CD4-positive, alpha-beta T cell treated with Interleukin-6 at 100 ng/mL for 8 hours (primary cell): Measurements from ENCODE around the gene GLRB.
"Not testable (repeated sequence)": the region's sequence is repeated elsewhere in the genome, so short reads cannot be mapped to it uniquely, and the experiment has no call there.

ENCODE experiments used
- DNase-seq: peaks from one replicate; pipeline ENCODE4 v3.0.0-alpha.2; 2020; ENCODE audit warnings: mixed read lengths, low spot score

Gene GLRB

DNA sequence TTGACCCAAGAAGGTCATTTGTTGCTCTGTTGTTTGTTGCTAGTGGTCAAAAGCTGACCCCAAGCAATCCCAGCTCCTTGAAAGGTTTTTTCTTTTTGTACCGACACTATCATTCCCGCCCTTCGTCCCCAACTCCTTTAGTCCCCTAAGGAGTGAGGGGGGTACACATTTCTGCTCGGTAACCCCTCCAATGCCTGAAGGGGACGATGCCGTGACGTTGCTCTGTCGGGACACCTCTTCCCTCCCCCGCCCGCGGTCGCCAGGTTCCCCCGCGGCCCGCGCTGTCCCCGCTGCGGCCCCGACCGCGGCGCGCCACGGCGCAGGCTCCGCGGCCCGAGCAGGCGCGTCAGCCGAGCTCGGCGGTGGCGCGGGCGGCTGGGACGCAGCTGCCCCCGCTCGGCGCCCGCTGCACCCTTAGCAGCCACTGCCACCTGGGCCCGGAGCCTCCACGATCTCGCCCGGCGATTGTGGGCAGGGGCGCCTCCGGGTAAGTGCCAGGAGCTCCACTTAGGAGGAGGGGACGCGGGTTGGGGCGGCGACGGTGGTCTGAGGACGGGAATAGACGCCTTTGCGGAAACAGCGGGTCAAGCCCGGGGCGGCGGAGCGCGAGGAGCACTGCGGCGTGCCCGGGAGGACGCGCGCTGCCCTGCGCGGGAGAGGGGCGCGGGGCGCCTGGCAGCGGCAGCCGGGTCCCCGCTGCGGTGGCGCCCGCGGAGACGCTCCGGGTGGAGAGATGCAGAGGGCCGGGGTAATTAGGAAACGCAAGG, at the start of gene GLRB:
Gene GLRB (plus strand): TSS at position 340 of the 767 bp plus-strand sequence. CDS start 1,875 bp downstream, outside the sequence.
- DNase-seq, result no peak

DNA sequence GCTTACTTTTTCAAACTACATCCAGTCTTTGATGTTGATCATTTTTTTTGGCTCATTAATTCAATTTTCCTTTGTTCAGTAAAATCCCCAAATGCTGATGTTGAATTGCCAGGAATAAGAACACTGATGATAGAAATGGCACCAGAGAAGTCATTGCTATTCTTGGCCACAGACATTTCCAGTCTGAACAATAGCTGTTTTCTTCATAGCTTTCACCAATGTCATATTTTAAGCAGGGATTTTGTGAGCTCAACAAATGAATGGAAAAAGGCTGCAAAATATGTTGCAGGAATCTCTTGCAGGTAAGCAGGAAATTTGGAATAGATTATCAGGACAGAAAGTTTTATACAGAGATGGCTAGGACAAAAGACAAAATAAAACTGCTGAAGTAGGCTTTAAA, 40.5 kb upstream of the GLRB start:
- DNase-seq, result no peak

DNA sequence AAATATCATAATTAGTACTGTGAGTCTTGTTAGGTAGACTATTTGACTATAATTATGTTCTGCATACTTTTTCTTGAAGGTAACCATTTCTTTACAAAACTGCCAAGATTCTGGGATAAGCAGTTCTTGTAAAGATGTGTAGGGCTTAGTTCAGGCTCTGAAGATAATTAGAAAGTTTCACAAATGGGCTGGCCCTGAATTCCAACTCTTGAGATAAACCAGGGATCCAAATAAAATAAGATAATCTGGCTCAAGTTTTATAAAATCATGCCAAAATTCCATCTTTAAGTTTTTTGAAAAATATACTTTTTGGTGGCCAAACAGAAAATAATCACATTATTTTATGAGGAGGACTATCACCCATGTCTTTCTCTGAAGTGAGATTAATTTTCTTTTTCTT, 35.5 kb upstream of the GLRB start:
- no peak for DNase-seq

DNA sequence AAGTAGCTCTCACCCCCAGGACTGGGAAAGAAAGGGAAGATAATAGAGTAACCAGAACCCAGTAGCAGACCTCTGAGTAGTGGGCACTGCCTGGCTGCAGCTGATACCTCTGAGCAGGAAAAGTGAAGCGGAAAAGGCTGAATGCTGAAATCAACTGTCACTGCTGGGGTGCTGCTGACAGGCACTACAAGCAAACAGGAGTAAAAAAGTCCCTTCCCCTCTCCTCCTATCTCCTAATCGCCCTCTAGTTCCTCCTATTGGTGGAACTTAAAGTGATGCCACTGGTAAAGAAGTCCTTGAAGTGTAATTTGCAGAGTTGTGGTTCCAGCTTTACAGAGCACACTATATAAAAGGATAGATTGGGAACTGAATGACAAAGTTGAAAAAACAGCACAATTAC, 32.8 kb upstream of the GLRB start:
- DNase-seq, result no peak

DNA sequence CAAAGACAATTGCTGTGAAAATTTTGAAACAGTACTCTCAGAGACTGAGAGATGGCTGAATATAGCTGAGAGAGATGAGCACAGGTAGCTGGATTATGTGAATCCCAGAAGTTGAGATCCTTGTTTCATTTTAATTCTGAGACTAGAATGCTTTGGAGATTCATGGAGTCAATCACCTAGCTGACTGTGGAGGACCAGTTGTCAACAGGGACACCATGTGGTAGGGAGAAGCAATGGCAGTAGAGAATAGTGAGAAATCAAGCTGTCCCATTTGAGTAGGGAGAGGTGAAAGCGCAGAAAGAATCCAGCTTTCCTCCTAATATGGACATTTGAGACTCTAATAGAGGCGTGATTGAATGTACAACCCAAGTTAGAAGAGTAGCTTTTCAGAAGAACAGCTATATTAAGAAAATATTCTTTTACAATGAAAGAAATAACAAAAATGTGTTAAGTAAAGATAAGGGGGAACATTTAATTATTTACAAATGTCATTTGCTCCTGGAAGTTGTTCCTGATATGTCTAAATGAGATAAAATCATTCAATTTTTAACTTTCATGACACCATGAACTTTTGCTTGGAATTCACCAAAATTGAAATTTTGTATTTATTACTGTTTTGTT, 30.3 kb upstream of the GLRB start:
- no peak for DNase-seq

DNA sequence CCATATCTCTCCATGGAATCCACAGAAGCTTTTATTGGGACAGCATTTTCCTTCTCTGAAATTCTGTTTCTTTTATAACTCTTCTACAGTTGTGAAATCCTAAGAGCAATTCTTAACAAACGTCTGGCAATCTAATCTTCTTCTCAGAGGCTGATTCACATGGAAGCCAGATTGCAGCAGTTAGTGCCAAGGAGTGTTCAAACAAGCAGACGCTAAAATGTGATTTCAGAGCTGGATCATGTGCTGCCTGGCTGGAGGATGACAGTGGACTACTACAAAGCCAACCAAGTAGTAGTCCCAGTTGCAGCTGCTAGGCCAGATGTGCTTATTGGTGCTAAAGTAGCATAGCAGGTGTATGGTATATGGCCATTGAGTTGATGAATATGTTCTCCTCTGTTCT, 27.7 kb upstream of the GLRB start:
- DNase-seq, result no peak

DNA sequence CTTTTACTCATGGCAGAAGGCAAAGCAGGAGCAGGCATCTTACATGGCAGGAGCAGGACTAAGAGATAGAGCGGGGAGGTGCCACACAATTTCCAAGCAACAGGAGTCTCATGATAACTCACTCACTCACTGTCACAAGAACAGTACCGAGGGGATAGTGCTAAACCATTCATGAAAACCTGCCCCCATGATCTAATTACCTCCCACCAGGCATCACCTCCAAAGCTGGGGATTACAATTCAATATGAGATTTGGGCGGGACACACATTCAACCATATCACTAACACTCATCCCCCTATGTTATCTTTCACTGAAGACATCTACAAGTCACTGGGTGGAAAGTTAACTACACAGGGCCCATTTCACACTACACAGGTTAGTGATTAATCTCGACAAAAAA, 25.4 kb upstream of the GLRB start:
- no peak for DNase-seq

DNA sequence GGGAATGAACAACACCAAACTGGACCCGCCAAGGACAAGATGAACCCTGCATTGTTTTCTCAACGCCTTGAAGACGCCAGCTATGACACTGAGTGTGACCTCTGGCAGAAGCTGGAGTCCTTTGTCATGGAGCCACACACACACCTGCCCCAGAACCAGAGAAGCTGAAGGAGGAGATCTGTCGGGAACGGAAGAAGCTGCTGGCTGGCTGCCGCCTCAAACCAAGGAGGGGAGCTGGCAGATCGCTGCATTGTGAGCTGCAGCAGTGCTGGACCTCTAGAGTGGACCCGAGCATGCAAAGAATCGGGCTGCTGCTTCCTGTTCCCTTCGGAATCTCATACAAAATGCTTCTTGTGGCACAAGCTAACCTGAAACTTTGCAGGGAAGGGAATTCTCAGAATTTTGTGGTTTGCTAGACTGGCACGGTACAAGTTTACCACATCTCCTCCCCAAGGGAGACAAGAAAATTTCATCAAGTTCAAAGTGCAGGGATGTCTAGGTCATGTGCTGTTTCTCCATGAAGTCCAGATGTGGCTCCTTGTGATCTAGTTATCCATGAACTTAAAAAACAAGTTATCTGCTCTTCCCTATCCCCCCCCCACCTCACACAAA, 23.4 kb upstream of the GLRB start:
- no peak for DNase-seq

DNA sequence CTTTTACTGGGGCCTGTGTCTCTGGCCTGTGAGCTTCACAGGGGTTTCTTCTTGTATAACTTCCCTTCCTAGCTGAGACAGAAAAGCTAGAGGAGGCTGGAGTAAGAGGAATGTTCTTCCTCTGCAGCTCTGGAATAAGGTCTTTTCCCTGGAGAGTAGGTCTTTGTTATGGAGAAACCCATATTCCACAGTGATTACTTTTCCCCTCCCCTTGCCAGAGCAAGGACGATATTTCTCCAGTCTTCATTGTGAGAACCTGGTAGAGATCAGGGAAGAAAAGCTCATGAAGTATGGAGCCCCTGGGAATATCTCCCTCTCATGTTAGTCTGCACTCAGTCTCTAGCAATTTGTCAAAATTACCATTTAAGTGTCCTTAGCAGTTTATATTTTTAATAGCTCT, 18.7 kb upstream of the GLRB start:
- no peak for DNase-seq

DNA sequence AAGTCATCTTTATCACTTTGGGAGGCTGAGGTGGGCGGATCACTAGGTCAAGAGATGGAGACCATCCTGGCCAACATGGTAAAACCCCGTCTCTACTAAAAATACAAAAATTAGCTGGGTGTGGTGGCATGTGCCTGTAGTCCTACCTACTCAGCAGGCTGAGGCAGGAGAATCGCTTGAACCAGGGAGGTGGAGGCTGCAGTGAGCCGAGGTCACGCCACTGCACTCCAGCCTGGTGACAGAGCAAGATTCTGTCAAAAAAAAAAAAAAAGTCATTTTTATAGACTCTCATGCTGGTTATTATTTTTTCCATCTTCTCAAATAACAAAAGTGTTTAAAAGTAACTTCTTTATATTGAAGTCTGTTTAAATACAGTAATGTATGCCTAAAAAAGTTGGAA, 17.1 kb upstream of the GLRB start:
- DNase-seq, result not testable (repeated sequence)

DNA sequence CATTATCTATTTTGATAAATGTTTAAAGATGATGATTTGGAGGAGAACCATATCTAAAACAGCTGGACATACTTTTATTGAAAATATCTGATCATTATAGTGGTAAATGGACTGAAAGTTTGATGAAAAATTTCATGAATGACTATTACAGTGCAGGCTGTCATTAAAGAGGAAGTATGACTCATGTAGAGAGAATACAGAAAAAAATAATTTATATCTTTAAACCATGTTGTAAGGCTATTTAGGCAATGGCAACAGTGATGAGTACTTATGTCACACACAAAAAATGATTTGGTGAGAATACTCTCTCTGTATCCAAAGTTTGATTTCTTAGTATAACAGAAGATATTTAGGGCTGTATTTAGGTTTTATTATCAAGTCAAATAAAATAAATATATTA, 3.9 kb upstream of the GLRB start:
- DNase-seq, result no peak

DNA sequence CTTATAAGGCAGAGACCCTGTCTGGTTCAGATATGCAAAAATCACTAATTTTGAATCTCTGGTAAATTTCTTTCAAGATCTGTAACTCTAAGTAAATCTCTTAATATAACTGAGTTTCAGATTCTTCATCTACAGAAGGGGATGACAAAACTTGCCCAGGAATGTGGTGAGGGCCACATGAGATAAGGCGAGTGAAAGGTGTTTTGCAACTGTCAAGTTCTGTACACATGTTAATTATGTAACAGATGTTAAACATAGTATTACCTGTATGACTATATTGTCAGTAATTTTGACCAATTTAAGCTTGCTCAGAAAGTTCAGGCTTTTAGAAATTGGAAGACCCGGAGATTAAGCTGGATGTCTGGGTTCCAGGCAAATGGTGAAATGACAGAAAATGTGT, 549 bp upstream of the GLRB start:
- no peak for DNase-seq

DNA sequence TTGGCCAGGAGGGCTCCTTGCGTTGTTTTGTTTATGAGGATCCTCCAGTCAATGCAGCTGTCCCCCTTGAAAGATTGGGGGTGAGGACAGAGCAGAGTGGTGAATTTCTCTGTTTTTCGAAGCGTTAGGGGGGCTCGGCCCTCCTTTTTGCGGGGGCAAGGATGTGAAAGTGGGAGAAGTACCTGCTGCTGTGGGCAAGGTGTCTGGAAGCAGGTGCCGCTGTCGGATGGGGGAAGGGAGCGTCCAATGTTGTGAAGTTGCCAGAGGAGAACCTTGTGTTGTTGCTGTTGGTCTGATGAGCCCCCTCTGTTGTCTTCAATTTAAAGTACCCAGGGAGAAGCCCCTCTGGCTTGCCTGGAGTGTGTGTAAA, 613 bp downstream of the GLRB start:
- DNase-seq, result no peak

DNA sequence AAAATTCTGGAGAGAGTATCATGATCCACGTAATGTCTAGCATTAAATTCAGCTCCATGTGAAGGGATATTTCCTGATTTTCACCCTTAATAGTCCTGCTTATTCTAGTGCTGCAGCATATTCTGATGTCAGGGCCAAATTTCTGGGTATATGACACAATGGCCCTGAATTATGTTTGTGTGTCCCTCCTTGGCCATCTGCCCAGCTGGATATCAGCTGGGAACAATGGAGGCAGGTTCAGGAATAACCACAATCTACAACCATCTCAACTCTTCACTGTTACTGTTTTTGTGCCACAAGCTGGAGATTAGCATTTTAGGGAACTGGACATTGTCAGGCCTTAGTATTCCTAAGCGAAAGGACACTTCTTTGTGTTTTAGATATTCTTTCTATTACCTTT, 3.5 kb downstream of the GLRB start:
- DNase-seq, result no peak

DNA sequence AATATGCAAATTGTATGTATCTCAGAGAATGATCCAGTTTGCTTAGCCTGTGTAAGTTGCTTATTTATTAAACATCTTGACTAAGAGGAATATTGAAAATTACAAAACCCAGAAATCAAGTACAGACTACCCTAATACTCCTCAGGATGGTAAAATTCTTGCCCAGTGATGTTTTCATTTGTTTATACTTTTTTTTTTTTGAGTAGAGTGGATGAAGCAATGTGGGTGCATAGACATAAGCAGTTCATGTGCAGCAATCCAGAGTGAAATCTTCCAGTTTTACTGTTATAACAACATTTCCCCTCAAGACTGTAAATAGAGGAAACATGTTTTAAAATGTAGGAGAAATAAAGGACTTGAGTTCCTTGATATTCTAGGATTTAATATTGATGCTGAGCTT, 4.7 kb downstream of the GLRB start:
- no peak for DNase-seq

DNA sequence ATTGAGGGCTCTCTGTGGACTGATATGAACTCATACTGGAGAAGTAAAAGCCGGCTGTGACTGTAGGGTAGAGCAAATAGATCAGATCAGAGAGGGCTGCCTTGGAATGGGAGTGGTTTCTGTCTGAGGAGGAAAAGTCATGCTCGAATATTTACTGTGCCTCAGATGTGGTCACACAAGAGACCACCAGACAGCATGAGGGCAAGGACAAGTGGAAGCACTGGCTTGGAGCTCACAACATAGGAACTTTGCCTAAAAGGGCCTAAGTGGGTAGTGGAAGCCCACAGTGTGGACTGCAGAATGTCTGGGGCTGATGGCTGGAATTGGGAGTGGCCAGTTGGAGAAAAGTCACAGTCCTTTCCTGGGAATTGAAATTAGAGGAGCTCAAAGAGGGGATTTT, 19.8 kb downstream of the GLRB start:
- DNase-seq, result no peak

DNA sequence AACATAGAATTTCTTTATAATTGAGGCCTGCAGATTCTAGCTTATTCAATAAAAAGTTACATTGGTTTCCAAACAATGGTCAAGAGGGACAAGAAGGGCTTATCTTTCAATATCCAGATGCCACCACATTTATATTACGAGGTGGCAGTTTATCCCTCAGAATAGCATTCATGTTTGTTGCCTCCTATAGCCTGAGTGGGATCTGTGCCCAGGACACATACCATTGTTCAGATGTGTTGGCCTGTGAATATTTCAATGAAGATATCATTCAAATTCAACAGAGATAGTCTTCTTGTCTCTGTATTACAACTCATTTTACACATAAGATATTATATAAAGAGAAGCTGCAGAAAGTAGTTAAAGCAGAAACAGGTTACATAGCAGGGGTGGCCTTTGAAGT, 20.5 kb downstream of the GLRB start:
- no peak for DNase-seq

DNA sequence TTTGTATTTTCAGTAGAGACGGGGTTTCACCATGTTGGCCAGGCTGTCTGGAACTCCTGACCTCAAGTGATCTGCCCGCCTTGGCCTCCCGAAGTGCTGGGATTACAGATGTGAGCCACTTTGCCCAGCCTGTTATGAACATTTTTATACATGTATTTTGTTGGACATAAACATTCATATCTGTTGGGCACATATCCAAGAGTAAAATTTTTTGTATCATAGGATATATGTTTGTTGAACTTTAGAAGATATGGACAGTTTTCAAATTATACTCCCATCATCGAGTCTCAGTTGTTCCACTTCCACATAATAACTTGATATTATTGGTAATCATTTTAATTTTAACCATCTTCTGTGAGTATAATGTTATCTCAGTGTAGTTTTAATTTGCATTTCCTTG, 23.6 kb downstream of the GLRB start:
- DNase-seq, result no peak

DNA sequence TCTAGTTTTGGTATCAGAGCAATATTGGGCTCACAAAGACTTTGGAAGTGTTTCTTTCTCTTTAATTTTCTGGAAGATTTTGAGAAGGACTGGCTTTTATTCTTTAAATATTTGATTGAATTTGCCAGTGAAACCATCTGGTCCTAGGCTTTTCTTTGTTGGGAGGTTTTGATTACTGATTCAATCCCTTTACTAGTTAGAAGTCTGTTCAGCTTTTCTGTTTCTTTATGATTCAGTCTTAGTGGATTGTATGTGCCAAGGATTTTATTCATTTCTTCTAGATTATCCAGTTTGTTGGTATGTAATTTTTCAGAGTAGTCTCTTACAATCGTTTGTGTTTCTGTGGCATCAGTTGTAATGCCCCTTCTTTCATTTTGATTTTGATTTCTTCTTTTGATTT, 28.6 kb downstream of the GLRB start:
- no peak for DNase-seq

DNA sequence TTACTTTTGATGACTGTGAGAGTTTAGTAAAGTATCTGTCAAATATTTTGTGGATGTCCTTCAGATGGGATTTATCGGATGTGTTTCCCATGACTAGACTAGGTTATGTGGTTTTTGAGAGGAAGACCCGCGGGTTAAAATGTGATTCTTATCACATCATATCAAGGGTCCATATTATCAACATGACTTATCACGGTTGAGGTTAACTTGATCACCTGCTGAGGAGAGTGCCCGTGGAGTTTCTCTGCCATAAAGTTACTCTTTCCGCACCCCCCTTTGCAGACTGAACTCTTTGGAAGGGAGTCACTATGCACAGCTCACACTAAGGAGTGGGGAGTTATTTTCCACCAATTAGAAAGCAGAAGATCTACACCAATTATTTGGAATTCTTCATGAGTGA, 38.7 kb downstream of the GLRB start:
- DNase-seq, result no peak

DNA sequence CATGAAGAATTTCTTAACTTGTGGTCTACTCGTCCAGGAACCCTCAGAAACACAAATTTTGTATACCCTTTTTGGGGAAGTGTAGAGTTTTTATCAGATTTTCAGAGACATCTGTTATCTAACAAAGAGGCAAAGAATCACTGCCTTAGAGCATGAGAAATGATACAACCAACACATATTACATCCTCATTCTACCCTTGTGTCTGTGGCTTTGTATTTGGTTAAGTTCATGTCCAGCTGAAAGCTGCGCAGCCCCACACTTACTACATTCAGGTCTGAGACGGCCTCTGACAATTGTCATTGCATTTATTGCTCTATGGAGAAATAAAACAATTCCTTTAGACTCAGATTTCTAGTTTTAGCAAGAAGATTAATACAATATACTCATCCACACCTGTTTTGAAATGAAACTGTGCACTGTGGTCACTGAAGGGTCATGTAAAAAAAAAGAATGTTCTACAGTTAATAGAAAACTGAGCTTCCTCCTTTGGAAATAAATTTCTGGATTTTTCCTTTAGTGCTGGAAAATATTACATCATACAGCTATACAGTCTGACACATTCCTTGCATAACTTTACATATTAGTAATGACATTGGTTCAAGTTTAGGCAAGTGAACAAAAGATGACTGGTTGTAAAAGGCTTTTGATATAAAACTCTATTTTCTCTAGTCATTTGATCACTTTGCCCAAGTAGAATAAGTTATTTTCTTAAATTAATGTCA, 39.8 kb downstream of the GLRB start:
- DNase-seq, result no peak

DNA sequence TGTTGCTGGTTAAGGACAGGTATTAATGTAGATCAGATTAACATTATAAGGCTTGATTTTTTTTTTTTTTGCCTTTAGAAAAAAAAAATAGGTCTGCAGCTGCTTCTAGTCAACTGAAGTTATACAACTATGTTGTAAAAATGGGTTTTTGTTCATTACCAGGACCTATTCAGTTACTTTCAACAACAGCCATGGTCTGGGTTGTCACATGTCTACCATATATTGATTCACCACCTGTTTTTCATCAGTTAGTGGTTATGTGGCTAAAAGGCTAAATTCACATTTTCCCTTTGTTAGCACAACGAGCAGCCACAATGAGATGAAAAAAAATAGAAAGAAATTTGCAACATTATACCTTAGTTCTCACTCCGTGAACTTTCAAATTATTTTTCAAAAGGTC, 45.5 kb downstream of the GLRB start:
- no peak for DNase-seq

DNA sequence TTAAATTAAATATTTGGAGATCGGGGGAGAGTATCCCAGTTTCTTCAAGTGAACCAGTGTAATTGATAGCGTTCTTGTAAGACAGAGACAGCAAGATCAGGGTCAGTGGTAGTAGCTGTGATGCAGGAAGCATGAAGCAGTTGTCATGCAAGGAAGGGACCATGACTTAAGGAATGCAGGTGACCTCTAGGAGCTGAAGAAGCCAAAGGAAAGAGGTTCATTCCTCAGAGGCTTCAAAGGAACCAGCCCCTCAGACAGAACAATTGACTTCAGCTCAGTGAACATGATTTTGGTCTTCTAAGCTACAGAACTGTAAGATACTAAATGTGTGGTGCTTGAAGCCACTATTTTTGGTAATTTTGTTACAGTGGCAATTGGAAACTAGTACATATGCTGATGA, 51.6 kb downstream of the GLRB start:
- no peak for DNase-seq
